HS-27A (cell line): ENCODE data around the gene UBE2I.
"Not testable (repeated sequence)": the region's sequence is repeated elsewhere in the genome, so short reads cannot be mapped to it uniquely, and the experiment has no call there.

Source experiments
- DNase-seq: peaks from one replicate; pipeline ENCODE4 v3.0.0-alpha.2; 2012; ENCODE audit warnings: low read depth, missing footprints

Gene UBE2I

GRCh38 chr16:1314399-1315068 lies 5.1 kb downstream of the UBE2I start:
- DNase-seq, result no peak

- DNase-seq, result no peak
Measured at GRCh38 chr16:1315081-1316032, 5.9 kb downstream of the UBE2I start.

- DNase-seq, result no peak
Measured at GRCh38 chr16:1316033-1316405, 6.6 kb downstream of the UBE2I start.

GRCh38 chr16:1317479-1318267 lies 8.2 kb downstream of the UBE2I start:
- no peak for DNase-seq

- DNase-seq, result no peak
Measured at GRCh38 chr16:1318268-1318545, 8.8 kb downstream of the UBE2I start.

- no peak for DNase-seq
Measured at GRCh38 chr16:1319041-1319440, 9.6 kb downstream of the UBE2I start.

- no peak for DNase-seq
Measured at GRCh38 chr16:1320097-1320496, 10.7 kb downstream of the UBE2I start.

GRCh38 chr16:1320658-1321240 lies 11.3 kb downstream of the UBE2I start:
- DNase-seq, result no peak

- no peak for DNase-seq
Measured at GRCh38 chr16:1322407-1322806, 13.0 kb downstream of the UBE2I start.

GRCh38 chr16:1323296-1324239 lies 14.1 kb downstream of the UBE2I start:
- DNase-seq, result no peak

- no peak for DNase-seq
Measured at GRCh38 chr16:1324286-1324826, 14.9 kb downstream of the UBE2I start.

GRCh38 chr16:1325261-1325660 lies 15.8 kb downstream of the UBE2I start:
- DNase-seq, result no peak

- DNase-seq, result no peak
Measured at GRCh38 chr16:1325673-1326371, 16.4 kb downstream of the UBE2I start.

- no peak for DNase-seq
Measured at GRCh38 chr16:1326391-1326790, 17.0 kb downstream of the UBE2I start.

- DNase-seq, result no peak
Measured at GRCh38 chr16:1326946-1327618, 17.6 kb downstream of the UBE2I start.

GRCh38 chr16:1327619-1327947 lies 18.1 kb downstream of the UBE2I start:
- no peak for DNase-seq

GRCh38 chr16:1328136-1328535 lies 18.7 kb downstream of the UBE2I start:
- DNase-seq, result not testable (repeated sequence)

- DNase-seq, result not testable (repeated sequence)
Measured at GRCh38 chr16:1328961-1329360, 19.5 kb downstream of the UBE2I start.

- no peak for DNase-seq
Measured at GRCh38 chr16:1330260-1330914, 21.0 kb downstream of the UBE2I start.
